ENCODE data around the gene OLFML3. TPM values are rescaled to one million over a fixed set of nuclear protein-coding genes. Genes with fewer than 3 reads are reported as not detected.
"Not testable (repeated sequence)": the region's sequence is repeated elsewhere in the genome, so short reads cannot be mapped to it uniquely, and the experiment has no call there.

Gene OLFML3
- total RNA-seq, 1 donor from 2014 or later = 0.10 TPM

- H3K27me3 Mint-ChIP-seq (ENCODE audit: insufficient read depth) = no peaks in the 10 kb centered on the region
- H3K36me3 Mint-ChIP-seq (ENCODE audit: low read depth) = peaks cover 44% of the 10 kb centered on the region
- intact Hi-C loops (cut with micrococcal nuclease) = no loop called here
- H3K4me1 Mint-ChIP-seq (ENCODE audit: low read depth) = peaks cover 68% of the 10 kb centered on the region
- H3K27ac Mint-ChIP-seq = peak overlapping the region; percentile 89
- H3K9me3 Mint-ChIP-seq = peaks cover 3% of the 10 kb centered on the region
- DNase-seq (ENCODE audit: low spot score) = no peak
- H3K4me3 Mint-ChIP-seq = no peak overlapping the region
Measured at GRCh38 chr1:113941245-113941559, 38.1 kb upstream of the OLFML3 start.

GRCh38 chr1:113942527-113942926 lies 36.7 kb upstream of the OLFML3 start:
- H3K4me1 Mint-ChIP-seq (ENCODE audit: low read depth) = peaks cover 71% of the 10 kb centered on the region
- intact Hi-C loops (cut with micrococcal nuclease) = loop anchor here (2.0 kb wide), 1 partner anchor 32 kb away; no protein-coding TSS in a partner anchor
- peaks cover 44% of the 10 kb centered on the region for H3K36me3 Mint-ChIP-seq (ENCODE audit: low read depth)
- H3K27ac Mint-ChIP-seq = no peak overlapping the region
- peaks cover 3% of the 10 kb centered on the region for H3K9me3 Mint-ChIP-seq
- H3K27me3 Mint-ChIP-seq (ENCODE audit: insufficient read depth) = no peaks in the 10 kb centered on the region
- DNase-seq (ENCODE audit: low spot score) = no peak
- H3K4me3 Mint-ChIP-seq = no peak overlapping the region

GRCh38 chr1:113943028-113943811 lies 36.1 kb upstream of the OLFML3 start:
- intact Hi-C loops (cut with micrococcal nuclease) = loop anchor here (2.0 kb wide), 1 partner anchor 32 kb away; no protein-coding TSS in a partner anchor
- H3K27ac Mint-ChIP-seq = no peak overlapping the region
- H3K4me3 Mint-ChIP-seq = no peak overlapping the region
- H3K36me3 Mint-ChIP-seq (ENCODE audit: low read depth) = peaks cover 44% of the 10 kb centered on the region
- DNase-seq (ENCODE audit: low spot score) = no peak
- H3K9me3 Mint-ChIP-seq = peaks cover 3% of the 10 kb centered on the region
- no peaks in the 10 kb centered on the region for H3K27me3 Mint-ChIP-seq (ENCODE audit: insufficient read depth)
- H3K4me1 Mint-ChIP-seq (ENCODE audit: low read depth) = peaks cover 71% of the 10 kb centered on the region

- peaks cover 3% of the 10 kb centered on the region for H3K9me3 Mint-ChIP-seq
- H3K27me3 Mint-ChIP-seq (ENCODE audit: insufficient read depth) = no peaks in the 10 kb centered on the region
- DNase-seq (ENCODE audit: low spot score) = no peak
- no peak overlapping the region for H3K27ac Mint-ChIP-seq
- peaks cover 64% of the 10 kb centered on the region for H3K4me1 Mint-ChIP-seq (ENCODE audit: low read depth)
- no peak overlapping the region for H3K4me3 Mint-ChIP-seq
- intact Hi-C loops (cut with micrococcal nuclease) = no loop called here
- peaks cover 46% of the 10 kb centered on the region for H3K36me3 Mint-ChIP-seq (ENCODE audit: low read depth)
Measured at GRCh38 chr1:113945329-113945728, 33.9 kb upstream of the OLFML3 start.

- peaks cover 3% of the 10 kb centered on the region for H3K9me3 Mint-ChIP-seq
- intact Hi-C loops (cut with micrococcal nuclease) = loop anchor here (2.0 kb wide), 1 partner anchor 17 kb away; no protein-coding TSS in a partner anchor
- DNase-seq (ENCODE audit: low spot score) = no peak
- H3K27ac Mint-ChIP-seq = no peak overlapping the region
- peaks cover 57% of the 10 kb centered on the region for H3K4me1 Mint-ChIP-seq (ENCODE audit: low read depth)
- peaks cover 39% of the 10 kb centered on the region for H3K36me3 Mint-ChIP-seq (ENCODE audit: low read depth)
- peak overlapping the region; percentile 24 for H3K4me3 Mint-ChIP-seq
- H3K27me3 Mint-ChIP-seq (ENCODE audit: insufficient read depth) = no peaks in the 10 kb centered on the region
Measured at GRCh38 chr1:113946112-113946511, 33.2 kb upstream of the OLFML3 start.

GRCh38 chr1:113946678-113947387 lies 32.4 kb upstream of the OLFML3 start:
- no peaks in the 10 kb centered on the region for H3K27me3 Mint-ChIP-seq (ENCODE audit: insufficient read depth)
- peaks cover 55% of the 10 kb centered on the region for H3K4me1 Mint-ChIP-seq (ENCODE audit: low read depth)
- H3K4me3 Mint-ChIP-seq = peak overlapping the region; percentile 53
- H3K9me3 Mint-ChIP-seq = peaks cover 3% of the 10 kb centered on the region
- intact Hi-C loops (cut with micrococcal nuclease) = loop anchor here (1.0 to 2.0 kb wide), 2 partner anchors 8 to 16 kb away; no protein-coding TSS in a partner anchor
- peak overlapping the region; percentile 41 for H3K27ac Mint-ChIP-seq
- H3K36me3 Mint-ChIP-seq (ENCODE audit: low read depth) = peaks cover 39% of the 10 kb centered on the region
- no peak for DNase-seq (ENCODE audit: low spot score)

GRCh38 chr1:113947388-113948107 lies 31.7 kb upstream of the OLFML3 start:
- Mint-ChIP-seq H3K27ac (peak overlapping the region; percentile 41), H3K36me3 (ENCODE audit: low read depth) (peaks cover 36% of the 10 kb centered on the region), H3K4me1 (ENCODE audit: low read depth) (peaks cover 55% of the 10 kb centered on the region), H3K4me3 (peak overlapping the region; percentile 53), H3K9me3 (peaks cover 3% of the 10 kb centered on the region), H3K27me3 (ENCODE audit: insufficient read depth) (no peaks in the 10 kb centered on the region)
- intact Hi-C loops (cut with micrococcal nuclease) = loop anchor here (1.0 to 2.0 kb wide), 2 partner anchors 8 to 15 kb away; no protein-coding TSS in a partner anchor
- DNase-seq (ENCODE audit: low spot score) = no peak

DNA sequence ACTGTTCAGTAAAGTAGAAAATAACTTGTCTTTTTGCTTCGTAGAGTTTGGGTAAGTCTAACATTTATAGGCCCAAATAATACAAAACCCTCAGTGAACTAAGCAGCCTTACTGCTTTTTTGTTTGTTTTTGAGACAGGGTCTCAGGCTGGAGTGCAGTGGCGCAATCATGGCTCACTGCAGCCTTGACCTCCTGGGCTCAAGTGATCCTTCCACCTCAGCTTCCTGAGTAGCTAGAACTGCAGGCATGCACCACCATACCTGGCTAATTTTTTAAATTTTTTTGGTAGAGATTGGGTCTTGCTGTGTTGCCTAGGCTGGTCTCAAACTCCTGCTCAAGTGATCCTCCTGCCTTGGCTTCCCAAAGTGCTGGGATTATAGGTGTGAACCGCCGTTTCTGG lies 31.1 kb upstream of the OLFML3 start:
- intact Hi-C loops (cut with micrococcal nuclease); DNase-seq (ENCODE audit: low spot score); H3K27ac Mint-ChIP-seq; H3K27me3 Mint-ChIP-seq (ENCODE audit: insufficient read depth); H3K4me3 Mint-ChIP-seq; H3K9me3 Mint-ChIP-seq: not testable (repeated sequence)
- peaks cover 52% of the 10 kb centered on the region for H3K4me1 Mint-ChIP-seq (ENCODE audit: low read depth)
- H3K36me3 Mint-ChIP-seq (ENCODE audit: low read depth) = peaks cover 34% of the 10 kb centered on the region

GRCh38 chr1:113949007-113949406 lies 30.3 kb upstream of the OLFML3 start:
- H3K4me1 Mint-ChIP-seq (ENCODE audit: low read depth) = peaks cover 49% of the 10 kb centered on the region
- intact Hi-C loops (cut with micrococcal nuclease) = no loop called here
- no peak overlapping the region for H3K27ac Mint-ChIP-seq
- peaks cover 34% of the 10 kb centered on the region for H3K36me3 Mint-ChIP-seq (ENCODE audit: low read depth)
- no peak for DNase-seq (ENCODE audit: low spot score)
- H3K4me3 Mint-ChIP-seq = no peak overlapping the region
- no peaks in the 10 kb centered on the region for H3K9me3 Mint-ChIP-seq
- H3K27me3 Mint-ChIP-seq (ENCODE audit: insufficient read depth) = no peaks in the 10 kb centered on the region

- DNase-seq (ENCODE audit: low spot score) = no peak
- Mint-ChIP-seq H3K4me3 (no peak overlapping the region), H3K36me3 (ENCODE audit: low read depth) (peaks cover 34% of the 10 kb centered on the region), H3K27ac (no peak overlapping the region), H3K9me3 (no peaks in the 10 kb centered on the region), H3K4me1 (ENCODE audit: low read depth) (peaks cover 41% of the 10 kb centered on the region), H3K27me3 (ENCODE audit: insufficient read depth) (no peaks in the 10 kb centered on the region)
- intact Hi-C loops (cut with micrococcal nuclease) = no loop called here
Measured at GRCh38 chr1:113950908-113951307, 28.4 kb upstream of the OLFML3 start.

- no peak overlapping the region for H3K27ac Mint-ChIP-seq
- intact Hi-C loops (cut with micrococcal nuclease) = no loop called here
- no peaks in the 10 kb centered on the region for H3K9me3 Mint-ChIP-seq
- H3K4me3 Mint-ChIP-seq = no peak overlapping the region
- peaks cover 34% of the 10 kb centered on the region for H3K36me3 Mint-ChIP-seq (ENCODE audit: low read depth)
- H3K4me1 Mint-ChIP-seq (ENCODE audit: low read depth) = peaks cover 33% of the 10 kb centered on the region
- no peak for DNase-seq (ENCODE audit: low spot score)
- no peaks in the 10 kb centered on the region for H3K27me3 Mint-ChIP-seq (ENCODE audit: insufficient read depth)
Measured at GRCh38 chr1:113951719-113952118, 27.6 kb upstream of the OLFML3 start.

GRCh38 chr1:113957984-113958383 lies 21.3 kb upstream of the OLFML3 start:
- Mint-ChIP-seq H3K4me1 (ENCODE audit: low read depth) (peaks cover 13% of the 10 kb centered on the region), H3K4me3 (no peak overlapping the region), H3K36me3 (ENCODE audit: low read depth) (peaks cover 47% of the 10 kb centered on the region), H3K9me3 (no peaks in the 10 kb centered on the region), H3K27me3 (ENCODE audit: insufficient read depth) (no peaks in the 10 kb centered on the region), H3K27ac (no peak overlapping the region)
- intact Hi-C loops (cut with micrococcal nuclease) = no loop called here
- DNase-seq (ENCODE audit: low spot score) = no peak

DNA sequence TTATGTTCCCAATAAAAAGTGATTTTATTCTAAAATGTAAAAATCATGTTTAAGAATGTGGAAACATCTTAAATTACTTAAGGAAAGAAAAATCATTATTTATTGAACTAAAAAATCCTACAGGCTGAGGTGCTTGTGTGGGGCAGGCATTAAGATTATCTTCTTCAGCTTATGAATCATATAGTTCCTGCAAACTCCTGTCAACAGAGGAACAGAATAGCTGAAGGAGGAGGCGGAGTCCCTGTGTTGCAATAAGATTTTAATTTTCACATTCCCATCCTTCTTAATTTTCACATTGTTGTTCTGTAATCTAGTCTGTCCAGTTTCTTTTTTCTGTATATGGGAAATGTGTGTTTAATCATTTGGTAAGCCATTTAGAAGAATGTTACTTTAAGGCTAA lies 20.6 kb upstream of the OLFML3 start:
- no peaks in the 10 kb centered on the region for H3K27me3 Mint-ChIP-seq (ENCODE audit: insufficient read depth)
- peaks cover 52% of the 10 kb centered on the region for H3K36me3 Mint-ChIP-seq (ENCODE audit: low read depth)
- no peak overlapping the region for H3K4me3 Mint-ChIP-seq
- no peak for DNase-seq (ENCODE audit: low spot score)
- peaks cover 13% of the 10 kb centered on the region for H3K4me1 Mint-ChIP-seq (ENCODE audit: low read depth)
- H3K9me3 Mint-ChIP-seq = no peaks in the 10 kb centered on the region
- no peak overlapping the region for H3K27ac Mint-ChIP-seq
- intact Hi-C loops (cut with micrococcal nuclease) = no loop called here

All from activated T-helper 1 cell treated with anti-CD3 and anti-CD28 coated beads, Interleukin-12 subunit alpha, Interleukin-12 subunit beta, Interleukin-2, Interleukin-4 antibody, amounts not matched to agents 30 ng/mL and 10 ng/mL and 1 ng/mL, durations not matched to agents 14 hours and 24 hours and 36 hours (primary cell).